ENCODE measurements around the gene DDX51.
A peak's percentile ranks its signal among the peaks of the same experiment; 100 is the strongest.

Gene DDX51

GRCh38 chr12:132144115-132144809 lies at the start of gene DDX51, which contains the start of gene NOC4L:
DDX51 (minus strand) TSS chr12:132144319; CDS start chr12:132144296, 23 bp downstream.
NOC4L (plus strand) TSS chr12:132144457; CDS start chr12:132144489, 32 bp downstream.
- DNase-seq (ENCODE audit: low read depth, low spot score), result peak; percentile 64

GRCh38 chr12:132191715-132192553 lies 47.8 kb upstream of the DDX51 start:
- DNase-seq (ENCODE audit: low read depth, low spot score), result no peak

GRCh38 chr12:132190834-132191500 lies 46.8 kb upstream of the DDX51 start:
- no peak for DNase-seq (ENCODE audit: low read depth, low spot score)

- no peak for DNase-seq (ENCODE audit: low read depth, low spot score)
Measured at GRCh38 chr12:132190012-132190755, 46.1 kb upstream of the DDX51 start.

GRCh38 chr12:132189378-132190011 lies 45.4 kb upstream of the DDX51 start:
- DNase-seq (ENCODE audit: low read depth, low spot score), result no peak

GRCh38 chr12:132188916-132189325 lies 44.8 kb upstream of the DDX51 start:
- DNase-seq (ENCODE audit: low read depth, low spot score), result no peak

GRCh38 chr12:132188451-132188901 lies 44.4 kb upstream of the DDX51 start:
- DNase-seq (ENCODE audit: low read depth, low spot score), result no peak

- no peak for DNase-seq (ENCODE audit: low read depth, low spot score)
Measured at GRCh38 chr12:132187646-132188450, 43.7 kb upstream of the DDX51 start.

GRCh38 chr12:132186857-132187620 lies 42.9 kb upstream of the DDX51 start:
- DNase-seq (ENCODE audit: low read depth, low spot score), result no peak

GRCh38 chr12:132186208-132186856 lies 42.2 kb upstream of the DDX51 start:
- no peak for DNase-seq (ENCODE audit: low read depth, low spot score)

- no peak for DNase-seq (ENCODE audit: low read depth, low spot score)
Measured at GRCh38 chr12:132185705-132186104, 41.6 kb upstream of the DDX51 start.

GRCh38 chr12:132182711-132183365 lies 38.7 kb upstream of the DDX51 start:
- no peak for DNase-seq (ENCODE audit: low read depth, low spot score)

GRCh38 chr12:132182206-132182710 lies 38.1 kb upstream of the DDX51 start:
- no peak for DNase-seq (ENCODE audit: low read depth, low spot score)

GRCh38 chr12:132181570-132182200 lies 37.6 kb upstream of the DDX51 start:
- DNase-seq (ENCODE audit: low read depth, low spot score), result no peak

- no peak for DNase-seq (ENCODE audit: low read depth, low spot score)
Measured at GRCh38 chr12:132180648-132181546, 36.8 kb upstream of the DDX51 start.
